GM12875 (cell line): ENCODE measurements around the gene NSD2.
"Not testable (repeated sequence)": the region's sequence is repeated elsewhere in the genome, so short reads cannot be mapped to it uniquely, and the experiment has no call there.

Source experiments
- H3K4me3 ChIP-seq: one replicate; pipeline ENCODE4 v1.5.1; 2011; ENCODE audit warnings: low read depth, low read length, control low read depth
- TF ChIP-seq, protein P1 (sequence below): IDR thresholded peaks from 2 replicates; pipeline ENCODE4 v1.5.1; 2011; ENCODE audit warnings: low read depth, mild to moderate bottlenecking, control low read depth, inconsistent platforms, low read length, moderate library complexity, borderline replicate concordance; ENCODE audit not compliant: insufficient read depth

Gene NSD2

DNA sequence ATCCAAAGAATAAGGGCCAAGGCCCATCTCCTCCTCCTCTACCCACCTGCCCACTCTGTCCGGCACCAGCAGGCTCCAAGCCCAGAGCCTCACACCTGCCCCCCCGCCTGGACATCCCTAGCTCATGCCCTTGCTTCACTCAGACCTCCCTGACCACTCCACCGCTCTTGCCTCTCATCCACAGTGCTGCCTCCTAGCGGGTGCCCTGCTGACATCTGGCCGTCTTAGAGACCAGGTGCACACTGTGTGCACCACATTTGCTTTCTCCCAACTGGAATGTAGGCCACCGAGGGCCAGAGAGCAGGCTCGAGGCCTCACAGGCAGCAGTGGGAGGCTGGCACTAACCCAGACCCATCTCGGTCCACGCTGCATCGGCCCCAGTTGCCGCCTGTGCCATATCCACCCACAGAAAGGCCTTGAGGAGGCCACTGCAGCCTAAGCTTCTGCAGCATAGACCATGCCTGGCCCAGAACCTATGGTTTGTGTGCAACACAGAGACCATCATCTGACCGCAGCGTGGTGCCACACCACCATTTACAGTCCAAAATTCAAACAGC, 28.8 kb upstream of the NSD2 start:
- TF ChIP-seq, protein P1, sequence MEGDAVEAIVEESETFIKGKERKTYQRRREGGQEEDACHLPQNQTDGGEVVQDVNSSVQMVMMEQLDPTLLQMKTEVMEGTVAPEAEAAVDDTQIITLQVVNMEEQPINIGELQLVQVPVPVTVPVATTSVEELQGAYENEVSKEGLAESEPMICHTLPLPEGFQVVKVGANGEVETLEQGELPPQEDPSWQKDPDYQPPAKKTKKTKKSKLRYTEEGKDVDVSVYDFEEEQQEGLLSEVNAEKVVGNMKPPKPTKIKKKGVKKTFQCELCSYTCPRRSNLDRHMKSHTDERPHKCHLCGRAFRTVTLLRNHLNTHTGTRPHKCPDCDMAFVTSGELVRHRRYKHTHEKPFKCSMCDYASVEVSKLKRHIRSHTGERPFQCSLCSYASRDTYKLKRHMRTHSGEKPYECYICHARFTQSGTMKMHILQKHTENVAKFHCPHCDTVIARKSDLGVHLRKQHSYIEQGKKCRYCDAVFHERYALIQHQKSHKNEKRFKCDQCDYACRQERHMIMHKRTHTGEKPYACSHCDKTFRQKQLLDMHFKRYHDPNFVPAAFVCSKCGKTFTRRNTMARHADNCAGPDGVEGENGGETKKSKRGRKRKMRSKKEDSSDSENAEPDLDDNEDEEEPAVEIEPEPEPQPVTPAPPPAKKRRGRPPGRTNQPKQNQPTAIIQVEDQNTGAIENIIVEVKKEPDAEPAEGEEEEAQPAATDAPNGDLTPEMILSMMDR, result no peak
- no peak overlapping the region for H3K4me3 ChIP-seq

GRCh38 chr4:1842993-1843448, 28.2 kb upstream of the NSD2 start:
- TF ChIP-seq, protein P1, result no peak
- no peak overlapping the region for H3K4me3 ChIP-seq

GRCh38 chr4:1843852-1844251, 27.3 kb upstream of the NSD2 start:
- TF ChIP-seq, protein P1, result no peak
- no peak overlapping the region for H3K4me3 ChIP-seq

- not testable (repeated sequence) for H3K4me3 ChIP-seq
Observed at GRCh38 chr4:1844618-1845017, 26.6 kb upstream of the NSD2 start.

- TF ChIP-seq, protein P1, result no peak
- no peak overlapping the region for H3K4me3 ChIP-seq
Observed at GRCh38 chr4:1846580-1846979, 24.6 kb upstream of the NSD2 start.

DNA sequence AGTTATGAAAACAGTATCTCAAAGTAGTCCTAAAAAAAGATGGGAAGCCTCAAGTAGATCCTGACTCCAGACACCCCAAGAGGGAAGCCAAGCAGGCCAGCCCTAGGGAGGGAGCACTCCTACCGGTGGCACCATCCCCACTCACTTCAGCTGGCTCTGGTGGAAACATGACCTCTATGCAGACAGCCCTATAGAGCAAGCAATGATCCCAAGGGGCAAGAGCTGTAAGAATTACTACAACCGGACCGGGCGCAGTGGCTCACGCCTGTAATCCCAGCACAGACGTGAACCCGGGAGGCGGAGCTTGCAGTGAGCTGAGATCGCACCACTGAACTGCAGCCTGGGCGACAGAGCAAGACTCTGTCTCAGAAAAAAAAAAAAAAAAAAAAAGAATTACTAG, 20.9 kb upstream of the NSD2 start:
- TF ChIP-seq, protein P1, result no peak
- H3K4me3 ChIP-seq, result no peak overlapping the region

DNA sequence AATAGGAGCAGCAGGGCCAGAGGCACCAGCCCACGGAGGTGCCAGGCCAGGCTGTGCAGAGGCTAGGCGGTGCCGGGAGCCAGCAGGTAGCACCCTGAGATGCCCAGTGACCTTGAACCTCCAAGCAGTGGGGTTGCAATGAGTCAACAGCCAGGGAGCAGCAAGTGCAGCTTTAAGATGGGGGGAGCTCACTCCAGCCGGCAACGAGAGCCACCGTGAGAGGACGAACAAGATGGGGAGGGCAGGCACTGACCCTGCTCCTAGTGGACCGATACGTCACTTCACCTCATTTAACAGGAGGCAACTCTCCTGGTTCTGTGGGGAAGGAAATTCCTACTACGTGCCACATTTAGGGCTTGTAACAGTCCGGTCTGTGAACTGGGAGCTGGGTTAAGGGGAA, 20.0 kb upstream of the NSD2 start:
- no peak overlapping the region for H3K4me3 ChIP-seq
- TF ChIP-seq, protein P1, result no peak
